ENCODE measurements around the gene HES5. TPM values are rescaled to one million over a fixed set of nuclear protein-coding genes. Genes with fewer than 3 reads are reported as not detected.

HES5 gene
- total RNA-seq, 1 experiment from 2014 or later: not detected

DNA sequence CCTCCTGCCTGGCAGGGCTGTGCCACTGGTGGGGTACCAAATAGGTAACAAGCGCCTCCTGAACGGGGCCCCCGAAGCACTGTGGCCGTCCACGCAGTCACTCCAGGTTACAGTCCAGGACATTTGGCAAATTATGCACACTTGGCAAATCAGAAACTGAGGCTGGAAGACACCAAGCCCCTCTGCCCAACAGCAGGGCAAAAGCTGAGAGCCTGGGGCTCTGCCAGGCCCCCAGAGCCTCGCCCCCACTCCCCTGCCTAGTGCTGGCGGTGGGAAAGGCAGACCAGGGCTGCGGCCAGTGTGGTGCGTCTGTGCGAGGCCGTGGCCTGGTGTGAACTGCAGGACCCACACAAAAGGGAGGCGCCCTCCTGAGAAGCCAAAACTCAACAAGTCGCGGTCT lies 13.1 kb downstream of the HES5 start:
- no peak overlapping the region for H3T11ph ChIP-seq (ENCODE audit: low read length)
- no peak overlapping the region for H4K91ac ChIP-seq (ENCODE audit: insufficient read length, low read depth, low read length)
- no peak overlapping the region for H3K4ac ChIP-seq (ENCODE audit: low read depth, low read length)
- no peak overlapping the region for H2AFZ ChIP-seq (ENCODE audit: low read length)
- no peaks in the 10 kb centered on the region for H3K9me3 ChIP-seq (ENCODE audit: control insufficient read depth, low read depth, low read length)
- no peak overlapping the region for H3K23ac ChIP-seq (ENCODE audit: insufficient read length, low read depth, low read length)
- no peaks in the 10 kb centered on the region for H3K23me2 ChIP-seq (ENCODE audit: insufficient read length, low read depth, low read length, poor library complexity, severe bottlenecking)
- H2BK12ac ChIP-seq (ENCODE audit: insufficient read length, low read depth, low read length): no peak overlapping the region
- H3K27ac ChIP-seq (ENCODE audit: insufficient read length, low read depth, low read length): no peak overlapping the region
- H3K18ac ChIP-seq (ENCODE audit: insufficient read length, low read depth, low read length): no peak overlapping the region
- TF ChIP-seq, protein P1, sequence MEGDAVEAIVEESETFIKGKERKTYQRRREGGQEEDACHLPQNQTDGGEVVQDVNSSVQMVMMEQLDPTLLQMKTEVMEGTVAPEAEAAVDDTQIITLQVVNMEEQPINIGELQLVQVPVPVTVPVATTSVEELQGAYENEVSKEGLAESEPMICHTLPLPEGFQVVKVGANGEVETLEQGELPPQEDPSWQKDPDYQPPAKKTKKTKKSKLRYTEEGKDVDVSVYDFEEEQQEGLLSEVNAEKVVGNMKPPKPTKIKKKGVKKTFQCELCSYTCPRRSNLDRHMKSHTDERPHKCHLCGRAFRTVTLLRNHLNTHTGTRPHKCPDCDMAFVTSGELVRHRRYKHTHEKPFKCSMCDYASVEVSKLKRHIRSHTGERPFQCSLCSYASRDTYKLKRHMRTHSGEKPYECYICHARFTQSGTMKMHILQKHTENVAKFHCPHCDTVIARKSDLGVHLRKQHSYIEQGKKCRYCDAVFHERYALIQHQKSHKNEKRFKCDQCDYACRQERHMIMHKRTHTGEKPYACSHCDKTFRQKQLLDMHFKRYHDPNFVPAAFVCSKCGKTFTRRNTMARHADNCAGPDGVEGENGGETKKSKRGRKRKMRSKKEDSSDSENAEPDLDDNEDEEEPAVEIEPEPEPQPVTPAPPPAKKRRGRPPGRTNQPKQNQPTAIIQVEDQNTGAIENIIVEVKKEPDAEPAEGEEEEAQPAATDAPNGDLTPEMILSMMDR (conservative IDR thresholded peaks at IDR 0.05): no peak
- Mint-ChIP-seq H3K9me3 (no peaks in the 10 kb centered on the region), H3K27ac (no peak overlapping the region; a peak in 1 of 7 replicates), H3K4me1 (no peaks in the 10 kb centered on the region), H3K4me3 (no peak overlapping the region), H3K36me3 (ENCODE audit: insufficient read depth in 1 of 3, low read depth in 3 of 3) (peaks cover 27 to 60% (median 50%) of the 10 kb centered on the region in 3 experiments), H3K27me3 (ENCODE audit: low read depth) (no peaks in the 10 kb centered on the region)
- DNase-seq: no peak
- no peaks in the 10 kb centered on the region for H3K27me3 ChIP-seq (ENCODE audit: insufficient read depth, low read length)
- no peak overlapping the region for H2BK15ac ChIP-seq (ENCODE audit: low read depth, low read length)
- H4K20me1 ChIP-seq (ENCODE audit: control insufficient read depth, insufficient read depth, insufficient read length): peaks cover 3% of the 10 kb centered on the region
- no peak overlapping the region for H2AK5ac ChIP-seq (ENCODE audit: insufficient read length, low read length)
- WGBS (ENCODE audit: extremely low coverage, insufficient read length, low lambda C conversion rate): no CpG with 5 or more reads among the region's 14 CpGs
- H3K56ac ChIP-seq (ENCODE audit: insufficient read length, low read depth, low read length): no peak overlapping the region
- no peaks in the 10 kb centered on the region for H3K79me1 ChIP-seq (ENCODE audit: insufficient read depth, low read depth, low read length, poor library complexity, severe bottlenecking)
- no peak overlapping the region for H3K4me2 ChIP-seq (ENCODE audit: insufficient read depth, insufficient read length, low read length)
- no peak overlapping the region for H4K8ac ChIP-seq (replicated peaks; ENCODE audit: insufficient read length, low read depth, low read length)
- no peak overlapping the region for H2BK20ac ChIP-seq (ENCODE audit: low read depth, low read length, poor library complexity, severe bottlenecking)
- H2BK120ac ChIP-seq (ENCODE audit: low read depth, low read length, poor library complexity, severe bottlenecking): no peak overlapping the region
- no peaks in the 10 kb centered on the region for H3K4me1 ChIP-seq (ENCODE audit: insufficient read depth, low read length)
- no peak overlapping the region for H3K9ac ChIP-seq (ENCODE audit: extremely low read depth, insufficient read length, low read length)
- H4K5ac ChIP-seq (ENCODE audit: insufficient read length, low read depth, low read length): no peak overlapping the region
- H2BK5ac ChIP-seq (ENCODE audit: insufficient read length, low read length): no peak overlapping the region
- no peaks in the 10 kb centered on the region for H3K79me2 ChIP-seq (ENCODE audit: insufficient read depth, low read length)
- H3K14ac ChIP-seq (ENCODE audit: insufficient read depth, low read length): no peak overlapping the region
